Activated naive CD8-positive, alpha-beta T cell treated with anti-CD3 and anti-CD28 coated beads, Interleukin-2, amount 50 U/mL, for 24 hours (primary cell): ENCODE measurements around the gene HNRNPR.
"Not testable (repeated sequence)": the region's sequence is repeated elsewhere in the genome, so short reads cannot be mapped to it uniquely, and the experiment has no call there.

ENCODE experiments used
- ATAC-seq: fragments of 150-1000 bp; cut with Tn5 transposase; one replicate; pipeline ENCODE4 v1.10.0; 2021
- DNase-seq: peaks from one replicate; pipeline ENCODE4 v3.0.0; 2021
- H3K27ac Mint-ChIP-seq: one replicate; pipeline ENCODE4 v1.8.0; 2021; ENCODE audit warnings: mild to moderate bottlenecking, mixed read lengths
- H3K27me3 Mint-ChIP-seq: one replicate; pipeline ENCODE4 v1.8.0; 2021; ENCODE audit warnings: mixed read lengths
- H3K36me3 Mint-ChIP-seq: one replicate; pipeline ENCODE4 v1.8.0; 2021; ENCODE audit warnings: low read depth, mixed read lengths
- H3K4me1 Mint-ChIP-seq: one replicate; pipeline ENCODE4 v1.8.0; 2021; ENCODE audit warnings: mixed read lengths
- H3K4me3 Mint-ChIP-seq: one replicate; pipeline ENCODE4 v1.8.0; 2021; ENCODE audit warnings: mild to moderate bottlenecking, moderate library complexity, mixed read lengths
- H3K9me3 Mint-ChIP-seq: one replicate; pipeline ENCODE4 v1.8.0; 2021; ENCODE audit warnings: mixed read lengths

HNRNPR gene

GRCh38 chr1:23374079-23374735 is 30.1 kb upstream of the HNRNPR start:
- not testable (repeated sequence) for H3K4me3 Mint-ChIP-seq, ATAC-seq, H3K27ac Mint-ChIP-seq, DNase-seq, H3K27me3 Mint-ChIP-seq, H3K36me3 Mint-ChIP-seq, H3K9me3 Mint-ChIP-seq
- peaks cover 16% of the 10 kb centered on the region for H3K4me1 Mint-ChIP-seq

GRCh38 chr1:23371987-23372880 is 28.1 kb upstream of the HNRNPR start:
- Mint-ChIP-seq H3K27me3 (peaks cover 2% of the 10 kb centered on the region), H3K36me3 (peaks cover 3% of the 10 kb centered on the region), H3K4me1 (peaks cover 25% of the 10 kb centered on the region), H3K27ac (no peak overlapping the region), H3K4me3 (no peak overlapping the region), H3K9me3 (no peaks in the 10 kb centered on the region)
- DNase-seq: no peak
- ATAC-seq: no peak

- peaks cover 4% of the 10 kb centered on the region for H3K9me3 Mint-ChIP-seq
- no peak overlapping the region for H3K4me3 Mint-ChIP-seq
- DNase-seq: no peak
- no peak overlapping the region for H3K27ac Mint-ChIP-seq
- peaks cover 15% of the 10 kb centered on the region for H3K36me3 Mint-ChIP-seq
- ATAC-seq: no peak
- H3K4me1 Mint-ChIP-seq: peaks cover 36% of the 10 kb centered on the region
- H3K27me3 Mint-ChIP-seq: peaks cover 2% of the 10 kb centered on the region
These were observed 26.9 kb upstream of the HNRNPR start for GRCh38 chr1:23370709-23371584.

- Mint-ChIP-seq H3K4me1 (peaks cover 36% of the 10 kb centered on the region), H3K9me3 (peaks cover 7% of the 10 kb centered on the region), H3K27me3 (peaks cover 2% of the 10 kb centered on the region), H3K36me3 (peaks cover 19% of the 10 kb centered on the region), H3K27ac (peak overlapping the region; percentile 14), H3K4me3 (peak overlapping the region; percentile 93)
- no peak for ATAC-seq
- no peak for DNase-seq
These were observed 26.2 kb upstream of the HNRNPR start for GRCh38 chr1:23370330-23370708.

- peak within 1 kb of the TSS; percentile 99 for H3K27ac Mint-ChIP-seq
- peaks cover 7% of the 10 kb centered on the region for H3K9me3 Mint-ChIP-seq
- ATAC-seq (no peak), DNase-seq (peak; percentile 44)
- H3K36me3 Mint-ChIP-seq: peaks cover 25% of the 10 kb centered on the region
- peaks cover 36% of the 10 kb centered on the region for H3K4me1 Mint-ChIP-seq
- H3K27me3 Mint-ChIP-seq: peaks cover 2% of the 10 kb centered on the region
- H3K4me3 Mint-ChIP-seq: peak within 1 kb of the TSS; percentile 93
These were observed 25.4 kb upstream of the HNRNPR start, which contains the start of gene ZNF436 for GRCh38 chr1:23369335-23370013. Gene ZNF436, minus strand, starts transcription at chr1:23369836. Its CDS starts 1,831 bp downstream, at chr1:23368005.

GRCh38 chr1:23368562-23369334 is 24.7 kb upstream of the HNRNPR start:
- peaks cover 36% of the 10 kb centered on the region for H3K4me1 Mint-ChIP-seq
- peak overlapping the region; percentile 99 for H3K27ac Mint-ChIP-seq
- H3K4me3 Mint-ChIP-seq: peak overlapping the region; percentile 93
- peaks cover 7% of the 10 kb centered on the region for H3K9me3 Mint-ChIP-seq
- peak; percentile 90 for DNase-seq
- H3K27me3 Mint-ChIP-seq: peaks cover 2% of the 10 kb centered on the region
- peaks cover 32% of the 10 kb centered on the region for H3K36me3 Mint-ChIP-seq
- ATAC-seq: peak; percentile 76

GRCh38 chr1:23367791-23368561 is 23.9 kb upstream of the HNRNPR start:
- H3K4me1 Mint-ChIP-seq: peaks cover 36% of the 10 kb centered on the region
- DNase-seq (peak; percentile 96), ATAC-seq (peak; percentile 94)
- H3K4me3 Mint-ChIP-seq: peak overlapping the region; percentile 93
- peaks cover 2% of the 10 kb centered on the region for H3K27me3 Mint-ChIP-seq
- peaks cover 40% of the 10 kb centered on the region for H3K36me3 Mint-ChIP-seq
- peaks cover 12% of the 10 kb centered on the region for H3K9me3 Mint-ChIP-seq
- peak overlapping the region; percentile 99 for H3K27ac Mint-ChIP-seq

- DNase-seq: no peak
These were observed 23.3 kb upstream of the HNRNPR start for GRCh38 chr1:23367451-23367790.

GRCh38 chr1:23366598-23366997 is 22.5 kb upstream of the HNRNPR start:
- H3K27ac Mint-ChIP-seq: no peak overlapping the region
- DNase-seq: no peak
- peak overlapping the region; percentile 93 for H3K4me3 Mint-ChIP-seq
- peaks cover 2% of the 10 kb centered on the region for H3K27me3 Mint-ChIP-seq
- H3K36me3 Mint-ChIP-seq: peaks cover 54% of the 10 kb centered on the region
- peaks cover 24% of the 10 kb centered on the region for H3K9me3 Mint-ChIP-seq
- ATAC-seq: no peak
- H3K4me1 Mint-ChIP-seq: peaks cover 36% of the 10 kb centered on the region

More at GRCh38 chr1:23367451-23367790, 23.3 kb upstream of the HNRNPR start:
- Mint-ChIP-seq H3K27ac (peak overlapping the region; percentile 99), H3K27me3 (peaks cover 2% of the 10 kb centered on the region), H3K4me1 (peaks cover 36% of the 10 kb centered on the region), H3K36me3 (peaks cover 46% of the 10 kb centered on the region), H3K9me3 (peaks cover 18% of the 10 kb centered on the region), H3K4me3 (peak overlapping the region; percentile 93)
- no peak for ATAC-seq

GRCh38 chr1:23366146-23366545 is 22.1 kb upstream of the HNRNPR start:
- H3K36me3 Mint-ChIP-seq: peaks cover 59% of the 10 kb centered on the region

GRCh38 chr1:23362218-23362713 is 18.2 kb upstream of the HNRNPR start:
- ATAC-seq (no peak), DNase-seq (peak; percentile 6)
- peaks cover 12% of the 10 kb centered on the region for H3K4me1 Mint-ChIP-seq
- peaks cover 48% of the 10 kb centered on the region for H3K9me3 Mint-ChIP-seq
- peaks cover 82% of the 10 kb centered on the region for H3K36me3 Mint-ChIP-seq
- no peaks in the 10 kb centered on the region for H3K27me3 Mint-ChIP-seq
- no peak overlapping the region for H3K27ac Mint-ChIP-seq
- H3K4me3 Mint-ChIP-seq: no peak overlapping the region

More at GRCh38 chr1:23366146-23366545, 22.1 kb upstream of the HNRNPR start:
- DNase-seq: no peak
- Mint-ChIP-seq H3K9me3 (peaks cover 28% of the 10 kb centered on the region), H3K4me3 (peak overlapping the region; percentile 3), H3K4me1 (peaks cover 36% of the 10 kb centered on the region), H3K27me3 (peaks cover 2% of the 10 kb centered on the region), H3K27ac (no peak overlapping the region)
- no peak for ATAC-seq

- Mint-ChIP-seq H3K36me3 (peaks cover 50% of the 10 kb centered on the region), H3K9me3 (peaks cover 39% of the 10 kb centered on the region), H3K27ac (no peak overlapping the region), H3K4me1 (peaks cover 5% of the 10 kb centered on the region), H3K4me3 (no peak overlapping the region), H3K27me3 (no peaks in the 10 kb centered on the region)
- DNase-seq (no peak), ATAC-seq (no peak)
These were observed 14.3 kb upstream of the HNRNPR start for GRCh38 chr1:23358310-23358875.
